ENCODE results near the gene MRM2.

DNA sequence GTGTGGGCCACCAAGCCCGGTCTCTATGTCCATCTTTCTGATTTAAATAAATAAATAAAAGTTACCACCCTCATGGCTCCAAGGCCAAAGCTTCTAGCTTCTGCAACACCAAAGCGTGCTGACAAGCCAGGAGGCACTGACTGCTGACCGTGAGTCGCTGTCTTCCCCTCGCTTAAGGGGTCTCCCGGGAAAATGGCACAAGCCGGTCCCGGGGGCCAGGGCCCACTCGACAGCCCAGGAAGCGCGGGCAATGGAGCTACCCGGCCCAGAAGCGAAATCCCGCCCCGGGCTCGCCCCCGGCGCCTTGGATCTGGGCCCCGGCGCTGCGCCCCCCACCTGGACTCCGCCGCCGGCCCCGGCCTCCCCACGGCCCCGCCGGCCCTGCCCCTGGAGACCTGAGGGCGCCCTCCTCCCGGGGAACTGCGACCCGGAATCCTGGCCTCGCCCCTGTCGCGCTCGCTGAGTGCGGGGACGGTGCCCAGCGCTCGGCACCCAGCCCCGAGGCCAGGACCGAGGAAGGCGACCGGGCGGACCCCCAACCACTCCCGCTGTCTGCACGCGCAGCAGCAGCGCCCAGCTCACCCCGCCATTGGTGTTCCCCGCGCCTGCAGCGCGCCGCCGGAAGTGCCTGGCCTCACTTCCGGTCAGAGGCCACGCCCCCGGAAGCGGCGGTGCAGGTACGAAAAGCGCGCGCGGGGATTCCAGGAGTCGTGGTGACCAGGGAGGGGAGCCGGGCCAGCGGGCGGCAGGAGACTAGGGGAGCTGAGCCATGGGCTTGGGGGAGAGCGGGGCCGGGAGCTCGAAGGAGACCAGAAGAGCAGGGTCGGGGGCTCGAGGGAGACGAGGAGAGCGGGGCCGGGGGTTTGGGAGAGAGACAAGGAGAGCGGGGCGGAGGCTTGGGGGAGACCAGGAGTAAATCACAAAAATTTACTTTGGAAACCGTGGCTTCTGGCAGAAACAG, at the start of gene MRM2, which contains the start of gene NUDT1:
- TF ChIP-seq EZH2 (IDR thresholded peaks at IDR 0.05) (no peak), POLR2AphosphoS5 (IDR thresholded peaks at IDR 0.05; ENCODE audit: borderline replicate concordance, low read depth, low read length) (peak; percentile 99), FOXP2 (optimal IDR thresholded peaks at IDR 0.05; ENCODE audit: control extremely low read depth, extremely low read length, insufficient read depth) (no peak)

Data from SK-N-MC (cell line).